NCI-H2196 (cell line): ENCODE measurements around the gene CES3.

ENCODE experiments used
- DNase-seq: peaks from one replicate; lab custom pipeline; 2025; ENCODE audit not compliant: unreplicated experiment; lab: John Stamatoyannopoulos, UW

Gene CES3

GRCh38 chr16:66961065-66961744 lies at the start of gene CES3:
Gene CES3, plus strand, starts transcription at chr16:66961266. Its CDS starts 42 bp downstream, at chr16:66961308.
- peak; percentile 68 for DNase-seq

GRCh38 chr16:66911801-66912200 lies 49.3 kb upstream of the CES3 start:
- DNase-seq: no peak

- no peak for DNase-seq
These were observed 48.0 kb upstream of the CES3 start for GRCh38 chr16:66913081-66913480.

- DNase-seq: no peak
These were observed 47.4 kb upstream of the CES3 start for GRCh38 chr16:66913711-66914110.

GRCh38 chr16:66914541-66914940 lies 46.5 kb upstream of the CES3 start:
- no peak for DNase-seq

GRCh38 chr16:66915041-66915440 lies 46.0 kb upstream of the CES3 start:
- no peak for DNase-seq

- DNase-seq: no peak
These were observed 44.5 kb upstream of the CES3 start for GRCh38 chr16:66916518-66916917.

GRCh38 chr16:66917741-66918140 lies 43.3 kb upstream of the CES3 start:
- no peak for DNase-seq

GRCh38 chr16:66918355-66918754 lies 42.7 kb upstream of the CES3 start:
- no peak for DNase-seq

- no peak for DNase-seq
These were observed 42.1 kb upstream of the CES3 start, which contains the start of gene CDH16 for GRCh38 chr16:66918803-66919568. Gene CDH16, minus strand, starts transcription at chr16:66918885. Its CDS starts 820 bp downstream, at chr16:66918065.

GRCh38 chr16:66919569-66920298 lies 41.3 kb upstream of the CES3 start:
- no peak for DNase-seq

- DNase-seq: no peak
These were observed 40.8 kb upstream of the CES3 start for GRCh38 chr16:66920299-66920590.

- DNase-seq: no peak
These were observed 40.0 kb upstream of the CES3 start for GRCh38 chr16:66920924-66921680.

GRCh38 chr16:66921729-66922450 lies 39.2 kb upstream of the CES3 start:
- no peak for DNase-seq

GRCh38 chr16:66923247-66923731 lies 37.8 kb upstream of the CES3 start:
- peak; percentile 45 for DNase-seq

- DNase-seq: peak; percentile 48
These were observed 37.2 kb upstream of the CES3 start for GRCh38 chr16:66923866-66924265.

- DNase-seq: no peak
These were observed 36.3 kb upstream of the CES3 start for GRCh38 chr16:66924527-66925321.

- no peak for DNase-seq
These were observed 35.7 kb upstream of the CES3 start, which contains the start of gene RRAD for GRCh38 chr16:66925322-66925840. Gene RRAD, minus strand, starts transcription at chr16:66925535. Its CDS starts 356 bp downstream, at chr16:66925179.
